Panc1 (cell line): ENCODE results near the gene PLEKHD1. TPM values are rescaled to one million over a fixed set of nuclear protein-coding genes. Genes with fewer than 3 reads are reported as not detected.

Experiments
- ATAC-seq: fragments of 200-7000 bp; cut with Tn5 transposase; 2 replicates; pipeline ENCODE4 v1.9.1; 2020; ENCODE audit warnings: mild to moderate bottlenecking, moderate library complexity
- BruUV-seq: library from RNA; stranded (reverse); fragments of 400-500 nt; replicated peaks from 2 replicates; lab custom pipeline; 2021; lab: Mats Ljungman, UMichigan
- CTCF ChIA-PET: fragments of 300-600 bp; sonication (Branson Sonifier 250); formaldehyde crosslinking; loops from one replicate; lab custom pipeline; 2022; ENCODE audit warnings: antibody characterized with exemption; lab: Charles Lee
- POLR2A ChIA-PET: fragments of 300-600 bp; sonication (Branson Sonifier 250); formaldehyde crosslinking; loops from one replicate; lab custom pipeline; 2022; ENCODE audit warnings: antibody characterized with exemption; lab: Charles Lee
- DNase-seq: peaks from one replicate; pipeline ENCODE4 v3.0.0-alpha.2; 2010; ENCODE audit warnings: low read depth, low spot score
- H3K27ac ChIP-seq: 2 replicates; pipeline ENCODE4 v1.5.1; 2011; ENCODE audit warnings: mild to moderate bottlenecking, low read length, inconsistent platforms
- H3K27me3 ChIP-seq: fragments of 200-500 bp; sonication (Bioruptor generic); 2 replicates; pipeline ENCODE4 v1.6.0; 2014; ENCODE audit warnings: low read length, inconsistent platforms; ENCODE audit not compliant: control insufficient read depth, insufficient read depth
- H3K36me3 ChIP-seq: fragments of 200-500 bp; sonication (Bioruptor generic); 2 replicates; pipeline ENCODE4 v1.5.1; 2014; ENCODE audit warnings: inconsistent platforms, mild to moderate bottlenecking, low read length, moderate library complexity; ENCODE audit not compliant: control insufficient read depth, insufficient read depth
- H3K4me1 ChIP-seq: 2 replicates; pipeline ENCODE4 v1.5.1; 2011; ENCODE audit warnings: inconsistent platforms, mild to moderate bottlenecking, low read length, moderate library complexity; ENCODE audit not compliant: control insufficient read depth, insufficient read depth
- H3K4me3 ChIP-seq, 2 experiments: 2 replicates each; pipeline ENCODE4 v1.5.1; 2011 to 2012; ENCODE audit warnings: low read depth in 2 of 2, low read length in 2 of 2, mild to moderate bottlenecking in 2 of 2, inconsistent platforms in 1 of 2, moderate library complexity in 1 of 2
- H3K9me3 ChIP-seq: fragments of 200-500 bp; sonication (Bioruptor generic); 2 replicates; pipeline ENCODE4 v1.5.1; 2014; ENCODE audit warnings: low read depth, mild to moderate bottlenecking, inconsistent platforms, low read length, moderate library complexity; ENCODE audit not compliant: control insufficient read depth, insufficient read depth
- CTCF ChIP-seq: fragments of 450-650 bp; IDR thresholded peaks from 2 replicates; pipeline ENCODE4 v1.5.1; 2017; ENCODE audit warnings: mild to moderate bottlenecking
- POLR2AphosphoS5 ChIP-seq: IDR thresholded peaks from 2 replicates; pipeline ENCODE4 v1.6.1; 2012; ENCODE audit warnings: mild to moderate bottlenecking, low read depth, low read length, moderate library complexity
- REST ChIP-seq, 2 experiments: IDR thresholded peaks; 2 replicates each; pipeline ENCODE4 v1.6.1; 2011 to 2012; ENCODE audit warnings: low read depth in 2 of 2, control low read depth in 1 of 2, low read length in 1 of 2, mild to moderate bottlenecking in 1 of 2, moderate library complexity in 1 of 2; ENCODE audit not compliant: insufficient read depth in 1 of 2
- SIN3A ChIP-seq: IDR thresholded peaks from 2 replicates; pipeline ENCODE4 v1.6.1; 2012; ENCODE audit warnings: low read depth, mild to moderate bottlenecking, low read length, moderate library complexity, borderline replicate concordance; ENCODE audit not compliant: insufficient read depth
- TCF7L2 ChIP-seq: IDR thresholded peaks from 2 replicates; pipeline ENCODE4 v1.6.1; 2011; ENCODE audit warnings: mild to moderate bottlenecking, low read depth, low read length, inconsistent platforms
- in situ Hi-C: cut with HindIII; loops from 2 replicates; pipeline ENCODE4 v1.10.0; 2016; ENCODE audit warnings: low sequenced_read_pairs, low pct_unique_long_range_greater_than_20kb
- intact Hi-C: fragments of 100-400 bp; cut with micrococcal nuclease; formaldehyde crosslinking; loops from one replicate; pipeline ENCODE4 v1.10.0; 2022; ENCODE audit not compliant: unreplicated experiment
- total RNA-seq: library from RNA; stranded (reverse); gene quantifications from one replicate; pipeline ENCODE4 v1.2.1, GENCODE V29; 2021; ENCODE audit not compliant: unreplicated experiment

PLEKHD1 gene
- total RNA-seq, 1 experiment from 2014 or later: 0.08 TPM

GRCh38 chr14:69499436-69499835, 14.9 kb downstream of the PLEKHD1 start:
- Histone ChIP-seq H3K36me3 (no peaks in the 10 kb centered on the region), H3K4me1 (no peaks in the 10 kb centered on the region), H3K27me3 (no peaks in the 10 kb centered on the region), H3K9me3 (no peaks in the 10 kb centered on the region), H3K27ac (no peak overlapping the region), H3K4me3 (no peak overlapping the region)
- ATAC-seq: no peak
- in situ Hi-C loops (no loop called here), intact Hi-C loops (no loop called here)
- no peak for TF ChIP-seq SIN3A
- no peak for TF ChIP-seq CTCF
- TF ChIP-seq POLR2AphosphoS5: no peak
- no peak for TF ChIP-seq TCF7L2
- TF ChIP-seq REST (IDR thresholded peaks at IDR 0.05; ENCODE audit: insufficient read depth in 1 of 2, low read depth in 2 of 2, low read length in 1 of 2): no peak
- POLR2A ChIA-PET: no interaction called here
- DNase-seq: no peak
- CTCF ChIA-PET: no interaction called here
- BruUV-seq: no TSS peak

- Histone ChIP-seq H3K9me3 (no peaks in the 10 kb centered on the region), H3K27ac (no peak overlapping the region), H3K27me3 (no peaks in the 10 kb centered on the region), H3K36me3 (no peaks in the 10 kb centered on the region), H3K4me1 (no peaks in the 10 kb centered on the region), H3K4me3 (no peak overlapping the region)
- no TSS peak for BruUV-seq
- DNase-seq (no peak), ATAC-seq (no peak)
- intact Hi-C loops: no loop called here
- ChIA-PET POLR2A (no interaction called here), CTCF (no interaction called here)
- in situ Hi-C loops: no loop called here
- TF ChIP-seq SIN3A: no peak
- no peak for TF ChIP-seq POLR2AphosphoS5
- no peak for TF ChIP-seq REST (IDR thresholded peaks at IDR 0.05; ENCODE audit: insufficient read depth in 1 of 2, low read depth in 2 of 2, low read length in 1 of 2)
- TF ChIP-seq CTCF: no peak
- TF ChIP-seq TCF7L2: no peak
Measured at GRCh38 chr14:69500096-69500495, 15.6 kb downstream of the PLEKHD1 start.
